ENCODE results near the gene HSP90B1.

DNA sequence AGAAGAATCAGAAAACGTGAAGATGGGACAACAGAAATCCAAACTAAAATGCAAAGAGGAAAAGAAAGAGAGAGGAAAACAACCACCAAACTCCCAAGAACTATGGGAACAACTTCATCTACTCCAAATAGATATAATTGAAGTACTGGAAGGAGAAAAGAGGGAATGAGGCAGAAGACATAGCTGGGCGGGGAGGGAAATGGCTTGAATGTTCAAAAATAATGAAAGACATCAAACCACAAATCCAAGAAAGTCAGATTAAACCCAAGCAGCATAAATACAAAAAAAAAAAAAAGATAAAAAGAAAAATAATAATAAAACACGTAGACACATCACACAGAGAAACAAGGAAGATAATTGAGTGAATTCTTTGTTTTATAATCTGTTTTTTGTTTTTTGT lies 12.3 kb upstream of the HSP90B1 start:
- TF ChIP-seq EZH2 (IDR thresholded peaks at IDR 0.05; ENCODE audit: borderline replicate concordance, low read depth, low read length, poor library complexity, severe bottlenecking) = no peak
- TF ChIP-seq, protein P1, sequence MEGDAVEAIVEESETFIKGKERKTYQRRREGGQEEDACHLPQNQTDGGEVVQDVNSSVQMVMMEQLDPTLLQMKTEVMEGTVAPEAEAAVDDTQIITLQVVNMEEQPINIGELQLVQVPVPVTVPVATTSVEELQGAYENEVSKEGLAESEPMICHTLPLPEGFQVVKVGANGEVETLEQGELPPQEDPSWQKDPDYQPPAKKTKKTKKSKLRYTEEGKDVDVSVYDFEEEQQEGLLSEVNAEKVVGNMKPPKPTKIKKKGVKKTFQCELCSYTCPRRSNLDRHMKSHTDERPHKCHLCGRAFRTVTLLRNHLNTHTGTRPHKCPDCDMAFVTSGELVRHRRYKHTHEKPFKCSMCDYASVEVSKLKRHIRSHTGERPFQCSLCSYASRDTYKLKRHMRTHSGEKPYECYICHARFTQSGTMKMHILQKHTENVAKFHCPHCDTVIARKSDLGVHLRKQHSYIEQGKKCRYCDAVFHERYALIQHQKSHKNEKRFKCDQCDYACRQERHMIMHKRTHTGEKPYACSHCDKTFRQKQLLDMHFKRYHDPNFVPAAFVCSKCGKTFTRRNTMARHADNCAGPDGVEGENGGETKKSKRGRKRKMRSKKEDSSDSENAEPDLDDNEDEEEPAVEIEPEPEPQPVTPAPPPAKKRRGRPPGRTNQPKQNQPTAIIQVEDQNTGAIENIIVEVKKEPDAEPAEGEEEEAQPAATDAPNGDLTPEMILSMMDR (conservative IDR thresholded peaks at IDR 0.05; ENCODE audit: low read depth, low read length) = no peak

Data from A673 (cell line).